Hepatocyte (in vitro differentiated cells): ENCODE data around the gene CAV2. TPM values are rescaled to one million over a fixed set of nuclear protein-coding genes. Genes with fewer than 3 reads are reported as not detected.

Experiments
- DNase-seq: peaks from one replicate; pipeline ENCODE4 v3.0.0-alpha.2; 2016; ENCODE audit warnings: low spot score
- H2AFZ ChIP-seq: fragments of 200-600 bp; sonication (generic); 2 replicates; pipeline ENCODE4 v1.6.0; 2016; ENCODE audit warnings: antibody characterized with exemption, mild to moderate bottlenecking
- H3K27ac ChIP-seq: fragments of 200-600 bp; sonication (generic); 2 replicates; pipeline ENCODE4 v1.5.1; 2016; ENCODE audit warnings: mild to moderate bottlenecking
- H3K27me3 ChIP-seq: fragments of 200-600 bp; sonication (generic); 2 replicates; pipeline ENCODE4 v1.6.1; 2016
- H3K36me3 ChIP-seq: fragments of 200-600 bp; sonication (generic); replicated peaks from 2 replicates; pipeline ENCODE4 v1.5.1; 2016; ENCODE audit warnings: low read depth; ENCODE audit not compliant: insufficient read depth
- H3K4me1 ChIP-seq: fragments of 200-600 bp; sonication (generic); 2 replicates; pipeline ENCODE4 v1.5.1; 2016; ENCODE audit warnings: mild to moderate bottlenecking, moderate library complexity; ENCODE audit not compliant: insufficient read depth
- H3K4me2 ChIP-seq: fragments of 200-600 bp; sonication (generic); 2 replicates; pipeline ENCODE4 v1.6.0; 2016
- H3K4me3 ChIP-seq: fragments of 200-600 bp; sonication (generic); 2 replicates; pipeline ENCODE4 v1.5.1; 2016; ENCODE audit warnings: mild to moderate bottlenecking
- H3K79me2 ChIP-seq: fragments of 200-600 bp; sonication (generic); 2 replicates; pipeline ENCODE4 v1.6.0; 2017; ENCODE audit warnings: mild to moderate bottlenecking
- H3K9me2 ChIP-seq: fragments of 200-600 bp; sonication (generic); replicated peaks from 2 replicates; pipeline ENCODE4 v1.6.0; 2017; ENCODE audit warnings: mild to moderate bottlenecking; ENCODE audit not compliant: insufficient read depth
- H3K9me3 ChIP-seq: fragments of 200-600 bp; sonication (generic); 2 replicates; pipeline ENCODE4 v1.5.1; 2016; ENCODE audit warnings: low read depth, mild to moderate bottlenecking
- H4K20me1 ChIP-seq: fragments of 200-600 bp; sonication (generic); 2 replicates; pipeline ENCODE4 v1.6.0; 2016; ENCODE audit warnings: mild to moderate bottlenecking; ENCODE audit not compliant: insufficient read depth, poor library complexity, severe bottlenecking
- CTCF ChIP-seq: fragments of 200-600 bp; sonication (generic); IDR thresholded peaks from 2 replicates; pipeline ENCODE4 v1.5.1; 2016; ENCODE audit warnings: antibody characterized with exemption, mild to moderate bottlenecking; ENCODE audit not compliant: poor library complexity
- EZH2 ChIP-seq: fragments of 200-600 bp; sonication (generic); IDR thresholded peaks from 2 replicates; pipeline ENCODE4 v1.6.1; 2016; ENCODE audit warnings: antibody characterized with exemption, mild to moderate bottlenecking, borderline replicate concordance
- EZH2phosphoT487 ChIP-seq: fragments of 200-600 bp; sonication (generic); IDR thresholded peaks from one replicate; pipeline ENCODE4 v1.6.1; 2018; ENCODE audit warnings: antibody characterized with exemption, mild to moderate bottlenecking, low read depth, moderate library complexity; ENCODE audit not compliant: unreplicated experiment, severe bottlenecking
- WGBS: methylation state at CpG from one replicate; pipeline ENCODE4 v1.1.6; 2016; ENCODE audit warnings: low lambda C conversion rate; ENCODE audit errors: missing lambda C conversion rate; 5-methylcytosine and 5-hydroxymethylcytosine counted together
- polyA plus RNA-seq: library from polyadenylated mRNA; unstranded; fragments of >200 nt; fragmentation: Nextera tagmentation; extraction: Ambion mirVana; gene quantifications from 2 replicates; pipeline ENCODE4 v1.2.1, GENCODE V29; 2016
- total RNA-seq: library from RNA; depleted of rRNA; stranded (reverse); fragments of >200 nt; gene quantifications from 2 replicates; pipeline ENCODE4 v1.2.3, GENCODE V29; 2014

CAV2 gene
- total and polyA plus RNA-seq, 2 experiments from 2014 or later: 49.2 to 53.0 TPM

GRCh38 chr7:116551692-116552091 lies 52.2 kb downstream of the CAV2 start:
- Histone ChIP-seq H3K79me2 (no peaks in the 10 kb centered on the region), H3K4me2 (no peak overlapping the region), H3K27me3 (no peaks in the 10 kb centered on the region), H3K9me2 (no peaks in the 10 kb centered on the region), H3K9me3 (no peaks in the 10 kb centered on the region), H3K4me3 (no peak overlapping the region), H3K4me1 (no peaks in the 10 kb centered on the region), H3K27ac (no peak overlapping the region), H2AFZ (no peak overlapping the region), H3K36me3 (no peaks in the 10 kb centered on the region), H4K20me1 (no peaks in the 10 kb centered on the region)
- 97% methylated on average over 5 of the region's 5 CpGs for WGBS
- DNase-seq: no peak
- TF ChIP-seq EZH2 (no peak), CTCF (no peak), EZH2phosphoT487 (no peak)

- H3K4me1 ChIP-seq: no peaks in the 10 kb centered on the region
- WGBS: 76% methylated on average over 1 of the region's 1 CpG
- no peaks in the 10 kb centered on the region for H3K79me2 ChIP-seq
- TF ChIP-seq EZH2 (no peak), CTCF (no peak), EZH2phosphoT487 (no peak)
- H3K9me3 ChIP-seq: no peaks in the 10 kb centered on the region
- H3K4me2 ChIP-seq: no peak overlapping the region
- no peaks in the 10 kb centered on the region for H3K36me3 ChIP-seq
- no peak overlapping the region for H3K4me3 ChIP-seq
- no peaks in the 10 kb centered on the region for H4K20me1 ChIP-seq
- no peaks in the 10 kb centered on the region for H3K27me3 ChIP-seq
- H2AFZ ChIP-seq: no peak overlapping the region
- H3K9me2 ChIP-seq: no peaks in the 10 kb centered on the region
- no peak overlapping the region for H3K27ac ChIP-seq
- no peak for DNase-seq
Measured at GRCh38 chr7:116552602-116553001, 53.1 kb downstream of the CAV2 start.

GRCh38 chr7:116553168-116553964 lies 53.8 kb downstream of the CAV2 start:
- WGBS: 77% methylated on average over 3 of the region's 3 CpGs
- DNase-seq: no peak
- Histone ChIP-seq H4K20me1 (no peaks in the 10 kb centered on the region), H3K9me2 (no peaks in the 10 kb centered on the region), H3K4me2 (no peak overlapping the region), H3K4me3 (no peak overlapping the region), H3K4me1 (no peaks in the 10 kb centered on the region), H3K27ac (no peak overlapping the region), H3K79me2 (no peaks in the 10 kb centered on the region), H2AFZ (no peak overlapping the region), H3K27me3 (no peaks in the 10 kb centered on the region), H3K36me3 (no peaks in the 10 kb centered on the region), H3K9me3 (no peaks in the 10 kb centered on the region)
- TF ChIP-seq CTCF (no peak), EZH2phosphoT487 (no peak), EZH2 (no peak)
